Transverse colon (tissue), 4 donors: ENCODE data around the gene SEMA3A.

Experiments
- EP300 ChIP-seq: sonication (generic); formaldehyde crosslinking; IDR thresholded peaks from one replicate; pipeline ENCODE4 v1.6.1; 2017; ENCODE audit warnings: antibody characterized with exemption, low read depth
- POLR2AphosphoS5 ChIP-seq, 3 donors: sonication (generic); formaldehyde crosslinking; IDR thresholded peaks; one replicate each; pipeline ENCODE4 v1.6.1; 2016; ENCODE audit warnings: antibody characterized with exemption in 3 of 3
- TF ChIP-seq, protein P1 (sequence below), 5 experiments: fragments of 200-600 bp in 3 of 5; fragments of 450-650 bp in 2 of 5; sonication (generic) in 3 of 5; IDR thresholded peaks; 1 replicate in 2 of 5; 2 replicates in 3 of 5; pipeline ENCODE4 v1.5.1; 2016 to 2017; ENCODE audit warnings: antibody characterized with exemption in 5 of 5, inconsistent platforms in 3 of 5, mild to moderate bottlenecking in 2 of 5, moderate library complexity in 1 of 5

- TF ChIP-seq EP300 (no peak), POLR2AphosphoS5 (IDR thresholded peaks at IDR 0.05) (no peak)
- TF ChIP-seq, protein P1, sequence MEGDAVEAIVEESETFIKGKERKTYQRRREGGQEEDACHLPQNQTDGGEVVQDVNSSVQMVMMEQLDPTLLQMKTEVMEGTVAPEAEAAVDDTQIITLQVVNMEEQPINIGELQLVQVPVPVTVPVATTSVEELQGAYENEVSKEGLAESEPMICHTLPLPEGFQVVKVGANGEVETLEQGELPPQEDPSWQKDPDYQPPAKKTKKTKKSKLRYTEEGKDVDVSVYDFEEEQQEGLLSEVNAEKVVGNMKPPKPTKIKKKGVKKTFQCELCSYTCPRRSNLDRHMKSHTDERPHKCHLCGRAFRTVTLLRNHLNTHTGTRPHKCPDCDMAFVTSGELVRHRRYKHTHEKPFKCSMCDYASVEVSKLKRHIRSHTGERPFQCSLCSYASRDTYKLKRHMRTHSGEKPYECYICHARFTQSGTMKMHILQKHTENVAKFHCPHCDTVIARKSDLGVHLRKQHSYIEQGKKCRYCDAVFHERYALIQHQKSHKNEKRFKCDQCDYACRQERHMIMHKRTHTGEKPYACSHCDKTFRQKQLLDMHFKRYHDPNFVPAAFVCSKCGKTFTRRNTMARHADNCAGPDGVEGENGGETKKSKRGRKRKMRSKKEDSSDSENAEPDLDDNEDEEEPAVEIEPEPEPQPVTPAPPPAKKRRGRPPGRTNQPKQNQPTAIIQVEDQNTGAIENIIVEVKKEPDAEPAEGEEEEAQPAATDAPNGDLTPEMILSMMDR (IDR thresholded peaks at IDR 0.05), result no peak
Measured at GRCh38 chr7:84195295-84196060, 889 bp upstream of the SEMA3A start.
